ENCODE data around the gene AP1M1.

DNA sequence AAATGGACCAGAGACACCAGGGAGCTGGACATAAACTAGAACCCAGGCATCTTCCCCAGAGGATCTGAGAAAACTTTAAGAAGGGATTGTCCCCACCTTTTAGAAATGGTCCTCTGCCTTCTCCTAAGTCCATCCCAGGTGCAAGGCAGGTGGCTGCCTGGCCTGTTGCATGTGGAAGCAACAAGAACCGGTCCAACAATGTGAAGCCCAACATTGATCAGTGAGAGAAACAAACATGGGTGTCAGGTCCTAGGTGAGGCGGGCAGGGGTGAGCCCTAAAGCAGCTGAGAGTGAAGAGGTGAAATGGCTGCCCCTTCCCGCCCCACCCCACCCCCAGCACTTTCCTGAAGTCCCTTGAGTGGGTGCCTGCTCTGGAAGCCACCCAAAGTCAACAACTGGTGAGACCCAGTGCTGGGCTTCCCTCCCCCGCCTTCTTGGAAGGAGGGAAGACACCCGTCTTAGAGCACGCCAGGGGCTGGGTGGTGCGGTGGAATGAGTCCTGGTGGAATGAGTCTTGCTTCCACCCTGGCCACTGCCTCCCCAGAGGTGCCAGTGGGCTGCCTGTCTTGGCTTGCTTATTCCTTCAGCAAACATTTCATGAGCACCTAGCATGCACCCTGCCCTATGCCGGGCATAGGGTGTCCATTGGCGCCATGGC lies 1.7 kb downstream of the AP1M1 start:
- TF ChIP-seq, protein P1, sequence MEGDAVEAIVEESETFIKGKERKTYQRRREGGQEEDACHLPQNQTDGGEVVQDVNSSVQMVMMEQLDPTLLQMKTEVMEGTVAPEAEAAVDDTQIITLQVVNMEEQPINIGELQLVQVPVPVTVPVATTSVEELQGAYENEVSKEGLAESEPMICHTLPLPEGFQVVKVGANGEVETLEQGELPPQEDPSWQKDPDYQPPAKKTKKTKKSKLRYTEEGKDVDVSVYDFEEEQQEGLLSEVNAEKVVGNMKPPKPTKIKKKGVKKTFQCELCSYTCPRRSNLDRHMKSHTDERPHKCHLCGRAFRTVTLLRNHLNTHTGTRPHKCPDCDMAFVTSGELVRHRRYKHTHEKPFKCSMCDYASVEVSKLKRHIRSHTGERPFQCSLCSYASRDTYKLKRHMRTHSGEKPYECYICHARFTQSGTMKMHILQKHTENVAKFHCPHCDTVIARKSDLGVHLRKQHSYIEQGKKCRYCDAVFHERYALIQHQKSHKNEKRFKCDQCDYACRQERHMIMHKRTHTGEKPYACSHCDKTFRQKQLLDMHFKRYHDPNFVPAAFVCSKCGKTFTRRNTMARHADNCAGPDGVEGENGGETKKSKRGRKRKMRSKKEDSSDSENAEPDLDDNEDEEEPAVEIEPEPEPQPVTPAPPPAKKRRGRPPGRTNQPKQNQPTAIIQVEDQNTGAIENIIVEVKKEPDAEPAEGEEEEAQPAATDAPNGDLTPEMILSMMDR (conservative IDR thresholded peaks at IDR 0.05 in 1 of 2, IDR thresholded peaks at IDR 0.05 in 1 of 2; ENCODE audit: low read depth in 1 of 2, low read length in 2 of 2), result no peak
- TF ChIP-seq EZH2 (IDR thresholded peaks at IDR 0.05; ENCODE audit: low read length, missing control alignments), result no peak

Measured in fibroblast of lung (primary cell).